Hematopoietic multipotent progenitor cell treated with erythropoietin and hydrocortisone succinate and interleukin-3 and kit ligand, for 4 days (in vitro differentiated cells): ENCODE data around the gene MKNK2.

ENCODE experiments used
- DNase-seq: peaks from one replicate; pipeline ENCODE4 v3.0.0-alpha.2; 2015

The MKNK2 gene

GRCh38 chr19:2021453-2022140 is 29.4 kb downstream of the MKNK2 start:
- DNase-seq = no peak

GRCh38 chr19:2018752-2019151 is 32.3 kb downstream of the MKNK2 start:
- no peak for DNase-seq

- DNase-seq = peak; percentile 93
These were observed 34.8 kb downstream of the MKNK2 start for GRCh38 chr19:2016041-2016807.

GRCh38 chr19:2015608-2015950 is 35.5 kb downstream of the MKNK2 start, which contains the start of gene BTBD2:
BTBD2 (minus strand) TSS chr19:2015714; CDS start chr19:2015703, 11 bp downstream.
- DNase-seq = peak; percentile 86

GRCh38 chr19:2014731-2015607 is 36.1 kb downstream of the MKNK2 start:
- peak; percentile 57 for DNase-seq

GRCh38 chr19:2014131-2014571 is 36.9 kb downstream of the MKNK2 start:
- no peak for DNase-seq

GRCh38 chr19:2013683-2013961 is 37.4 kb downstream of the MKNK2 start:
- no peak for DNase-seq

- DNase-seq = no peak
These were observed 37.9 kb downstream of the MKNK2 start for GRCh38 chr19:2012941-2013682.

GRCh38 chr19:2011169-2011568 is 39.9 kb downstream of the MKNK2 start:
- no peak for DNase-seq

GRCh38 chr19:2010135-2010668 is 40.8 kb downstream of the MKNK2 start:
- DNase-seq = no peak

GRCh38 chr19:2003874-2004273 is 47.2 kb downstream of the MKNK2 start:
- DNase-seq = no peak

GRCh38 chr19:1999856-2000515 is 51.1 kb downstream of the MKNK2 start:
- no peak for DNase-seq

- DNase-seq = no peak
These were observed 52.0 kb downstream of the MKNK2 start for GRCh38 chr19:1998712-1999708.

- no peak for DNase-seq
These were observed 53.5 kb downstream of the MKNK2 start for GRCh38 chr19:1997353-1998233.

GRCh38 chr19:1992759-1993260 is 58.2 kb downstream of the MKNK2 start:
- DNase-seq = peak; percentile 55

GRCh38 chr19:1991018-1991913 is 59.8 kb downstream of the MKNK2 start:
- no peak for DNase-seq

GRCh38 chr19:1990230-1991017 is 60.6 kb downstream of the MKNK2 start:
- DNase-seq = no peak
